Measurements from ENCODE around the gene SLC38A6.

- TF ChIP-seq, protein P1, sequence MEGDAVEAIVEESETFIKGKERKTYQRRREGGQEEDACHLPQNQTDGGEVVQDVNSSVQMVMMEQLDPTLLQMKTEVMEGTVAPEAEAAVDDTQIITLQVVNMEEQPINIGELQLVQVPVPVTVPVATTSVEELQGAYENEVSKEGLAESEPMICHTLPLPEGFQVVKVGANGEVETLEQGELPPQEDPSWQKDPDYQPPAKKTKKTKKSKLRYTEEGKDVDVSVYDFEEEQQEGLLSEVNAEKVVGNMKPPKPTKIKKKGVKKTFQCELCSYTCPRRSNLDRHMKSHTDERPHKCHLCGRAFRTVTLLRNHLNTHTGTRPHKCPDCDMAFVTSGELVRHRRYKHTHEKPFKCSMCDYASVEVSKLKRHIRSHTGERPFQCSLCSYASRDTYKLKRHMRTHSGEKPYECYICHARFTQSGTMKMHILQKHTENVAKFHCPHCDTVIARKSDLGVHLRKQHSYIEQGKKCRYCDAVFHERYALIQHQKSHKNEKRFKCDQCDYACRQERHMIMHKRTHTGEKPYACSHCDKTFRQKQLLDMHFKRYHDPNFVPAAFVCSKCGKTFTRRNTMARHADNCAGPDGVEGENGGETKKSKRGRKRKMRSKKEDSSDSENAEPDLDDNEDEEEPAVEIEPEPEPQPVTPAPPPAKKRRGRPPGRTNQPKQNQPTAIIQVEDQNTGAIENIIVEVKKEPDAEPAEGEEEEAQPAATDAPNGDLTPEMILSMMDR (IDR thresholded peaks at IDR 0.05): no peak
- TF ChIP-seq POLR2A (IDR thresholded peaks at IDR 0.05) (no peak), EP300 (IDR thresholded peaks at IDR 0.05) (no peak), POLR2AphosphoS5 (IDR thresholded peaks at IDR 0.05) (no peak)
Measured at GRCh38 chr14:60986500-60986899, 5.5 kb downstream of the SLC38A6 start.
